ENCODE data around the gene MFSD12.
"Not testable (repeated sequence)": the region's sequence is repeated elsewhere in the genome, so short reads cannot be mapped to it uniquely, and the experiment has no call there.

The MFSD12 gene

DNA sequence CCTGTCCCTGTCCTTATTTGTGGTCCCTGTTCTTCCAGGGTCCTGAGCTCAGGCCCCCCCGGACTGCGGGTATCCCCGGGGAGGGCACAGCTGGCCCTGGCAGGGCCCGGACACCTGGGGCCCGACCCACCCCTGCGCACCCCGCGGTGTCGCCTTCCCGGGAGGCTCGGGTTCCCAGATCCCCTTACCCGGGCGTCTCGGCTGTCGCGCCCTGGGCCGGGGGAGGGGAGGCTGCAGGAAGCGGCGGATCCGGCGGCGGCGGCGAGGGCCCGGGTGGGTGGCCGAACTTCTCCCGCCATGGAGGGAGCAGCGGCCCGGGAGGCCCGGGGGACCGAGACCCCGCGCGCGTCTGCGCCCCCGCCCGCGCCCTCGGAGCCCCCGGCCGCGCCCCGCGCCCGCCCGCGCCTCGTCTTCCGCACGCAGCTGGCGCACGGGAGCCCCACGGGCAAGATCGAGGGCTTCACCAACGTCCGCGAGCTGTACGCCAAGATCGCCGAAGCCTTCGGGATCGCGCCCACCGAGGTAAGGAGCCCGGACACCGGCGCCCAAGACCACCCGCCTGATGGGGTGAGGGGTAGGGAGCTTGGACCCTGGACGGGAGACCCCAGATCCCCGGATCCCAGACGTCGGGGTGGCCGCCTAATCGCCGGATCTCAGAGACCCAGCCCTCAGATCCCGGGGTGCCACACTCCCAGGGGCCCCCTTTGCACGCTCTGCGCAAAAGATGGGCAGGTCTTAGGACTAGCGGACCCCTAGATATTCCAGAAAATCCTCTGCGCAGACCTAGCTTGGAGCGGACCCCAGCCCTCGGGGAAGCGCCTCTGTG is 28.1 kb upstream of the MFSD12 start, which contains the start of gene GIPC3:
Gene GIPC3, plus strand, starts transcription at position 178 of the 826 bp plus-strand sequence. Its CDS starts 120 bp downstream, at position 298.
- no peak for DNase-seq (ENCODE audit: low read depth, low spot score)
- no peak within 1 kb of the TSS for H3K27ac ChIP-seq

GRCh38 chr19:3584036-3584802 is 26.8 kb upstream of the MFSD12 start:
- DNase-seq (ENCODE audit: low read depth, low spot score); H3K27ac ChIP-seq: not testable (repeated sequence)

GRCh38 chr19:3581792-3582191 is 24.4 kb upstream of the MFSD12 start:
- DNase-seq (ENCODE audit: low read depth, low spot score); H3K27ac ChIP-seq: not testable (repeated sequence)

- DNase-seq (ENCODE audit: low read depth, low spot score): no peak
- H3K27ac ChIP-seq: no peak overlapping the region
Measured at GRCh38 chr19:3580156-3580934, 23.0 kb upstream of the MFSD12 start.

- DNase-seq (ENCODE audit: low read depth, low spot score): no peak
- H3K27ac ChIP-seq: no peak overlapping the region
Measured at GRCh38 chr19:3578390-3578789, 21.0 kb upstream of the MFSD12 start.

GRCh38 chr19:3577723-3578344 is 20.4 kb upstream of the MFSD12 start:
- H3K27ac ChIP-seq: no peak overlapping the region
- no peak for DNase-seq (ENCODE audit: low read depth, low spot score)

GRCh38 chr19:3576696-3577443 is 19.5 kb upstream of the MFSD12 start:
- H3K27ac ChIP-seq: no peak overlapping the region
- DNase-seq (ENCODE audit: low read depth, low spot score): no peak

DNA sequence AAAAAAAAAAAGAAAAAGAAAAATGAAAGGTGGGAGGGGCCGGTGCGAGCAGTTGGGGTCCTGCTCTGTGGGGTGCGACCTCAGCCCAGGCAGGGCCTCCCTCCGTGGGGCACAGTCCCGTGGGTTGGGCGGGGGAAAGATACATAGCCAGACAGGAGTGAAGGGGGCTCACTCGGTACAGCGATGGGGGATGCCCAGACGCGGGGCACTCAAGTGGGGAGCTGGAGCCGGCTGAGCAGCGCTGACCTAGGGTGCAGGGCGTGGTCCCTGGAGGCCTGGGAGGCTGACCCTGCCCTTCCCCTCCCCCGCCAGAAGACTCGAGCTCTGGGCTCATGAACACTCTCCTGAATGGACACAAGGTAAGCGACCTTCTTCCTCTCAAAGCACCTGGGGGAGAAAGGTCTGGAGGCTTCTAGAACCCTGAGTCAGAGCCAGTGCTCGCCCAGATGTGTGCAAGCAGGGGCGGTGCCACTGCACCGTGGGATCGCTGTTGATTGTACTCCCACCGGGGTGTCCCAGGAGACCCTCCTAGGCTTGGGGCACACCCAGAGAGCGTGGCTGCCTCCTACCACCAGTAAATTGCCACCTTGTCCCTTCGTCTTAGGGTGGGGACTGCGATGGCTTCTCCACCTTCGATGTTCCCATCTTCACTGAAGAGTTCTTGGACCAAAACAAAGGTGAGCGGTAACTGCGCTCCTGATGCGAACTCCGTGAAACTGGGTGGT is 18.7 kb upstream of the MFSD12 start:
- no peak overlapping the region for H3K27ac ChIP-seq
- no peak for DNase-seq (ENCODE audit: low read depth, low spot score)

DNA sequence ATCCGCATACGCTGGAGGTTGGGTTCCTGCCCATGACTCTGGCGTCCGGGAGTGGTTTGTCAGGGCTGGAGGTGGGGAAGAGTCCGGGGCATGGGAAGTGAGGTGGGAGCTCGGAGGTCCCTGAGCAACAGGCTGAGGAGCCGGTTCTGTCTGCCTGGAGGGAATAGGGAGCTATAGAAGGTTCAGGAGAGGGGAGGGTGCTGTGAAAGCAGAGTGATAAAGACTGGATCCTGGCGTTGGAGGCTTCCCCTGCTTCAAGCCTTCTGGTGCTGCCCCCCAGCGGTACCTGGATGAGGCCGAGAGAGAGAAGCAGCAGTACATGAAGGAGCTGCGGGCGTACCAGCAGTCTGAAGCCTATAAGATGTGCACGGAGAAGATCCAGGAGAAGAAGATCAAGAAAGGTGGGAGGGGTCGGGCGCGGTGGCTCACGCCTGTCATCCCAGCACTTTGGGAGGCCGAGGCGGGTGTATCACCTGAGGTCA is 17.9 kb upstream of the MFSD12 start:
- no peak overlapping the region for H3K27ac ChIP-seq
- DNase-seq (ENCODE audit: low read depth, low spot score): no peak

DNA sequence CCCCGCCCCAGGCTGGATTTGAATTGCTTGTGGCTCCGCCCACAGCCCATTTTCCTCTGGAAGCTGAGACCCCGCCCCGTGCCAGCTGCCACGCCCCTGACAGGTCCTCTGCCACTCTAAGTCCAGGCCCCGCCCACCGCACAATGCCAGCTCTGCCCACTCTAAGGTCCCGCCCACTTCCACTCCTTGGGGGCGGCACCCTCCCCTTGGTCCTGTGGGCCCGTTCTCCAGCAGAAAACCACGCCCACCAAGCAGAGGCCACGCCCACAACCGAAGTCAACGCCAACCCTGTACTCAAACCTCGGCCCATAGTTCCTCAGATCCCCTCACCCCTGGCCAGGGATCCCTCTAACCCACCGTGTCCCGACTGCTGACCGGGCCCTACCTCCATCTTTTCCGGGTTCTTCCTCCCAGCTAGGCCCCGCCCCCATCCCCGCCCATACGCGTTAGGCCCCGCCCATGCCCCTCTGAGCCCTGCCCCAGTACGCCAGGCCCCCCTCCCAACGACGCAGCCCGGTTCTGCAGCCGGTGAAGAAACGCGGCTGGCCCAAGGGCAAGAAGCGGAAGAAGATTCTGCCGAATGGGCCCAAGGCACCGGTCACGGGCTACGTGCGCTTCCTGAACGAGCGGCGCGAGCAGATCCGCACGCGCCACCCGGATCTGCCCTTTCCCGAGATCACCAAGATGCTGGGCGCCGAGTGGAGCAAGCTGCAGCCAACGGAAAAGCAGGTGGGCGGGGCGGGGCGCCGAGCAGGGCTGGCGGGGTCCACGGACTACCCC is 16.7 kb upstream of the MFSD12 start:
- peak; percentile 87 for DNase-seq (ENCODE audit: low read depth, low spot score)
- H3K27ac ChIP-seq: no peak overlapping the region

GRCh38 chr19:3573162-3573857 is 15.9 kb upstream of the MFSD12 start:
- H3K27ac ChIP-seq: peak overlapping the region; percentile 56
- no peak for DNase-seq (ENCODE audit: low read depth, low spot score)

DNA sequence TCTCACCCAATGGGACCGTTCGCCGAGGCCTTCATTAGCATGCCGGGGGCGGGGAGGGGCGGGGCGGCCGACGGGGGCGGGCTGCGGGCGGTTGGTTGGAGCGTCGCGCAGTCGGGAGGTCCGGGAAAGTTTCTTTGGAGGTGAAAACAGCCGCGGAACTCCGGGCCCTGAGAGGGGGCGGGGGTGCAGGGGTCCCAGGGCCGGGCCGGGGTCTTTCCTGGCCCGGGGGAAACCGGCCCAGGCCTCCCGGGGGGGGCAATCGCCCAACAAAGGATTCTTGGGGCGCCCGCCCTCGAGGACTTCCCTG is 15.4 kb upstream of the MFSD12 start, which contains the start of gene HMG20B:
Gene HMG20B, plus strand, starts transcription at position 90 of the 307 bp plus-strand sequence. CDS start 366 bp downstream, outside the sequence.
- peak within 1 kb of the TSS; percentile 56 for H3K27ac ChIP-seq
- DNase-seq (ENCODE audit: low read depth, low spot score): no peak

DNA sequence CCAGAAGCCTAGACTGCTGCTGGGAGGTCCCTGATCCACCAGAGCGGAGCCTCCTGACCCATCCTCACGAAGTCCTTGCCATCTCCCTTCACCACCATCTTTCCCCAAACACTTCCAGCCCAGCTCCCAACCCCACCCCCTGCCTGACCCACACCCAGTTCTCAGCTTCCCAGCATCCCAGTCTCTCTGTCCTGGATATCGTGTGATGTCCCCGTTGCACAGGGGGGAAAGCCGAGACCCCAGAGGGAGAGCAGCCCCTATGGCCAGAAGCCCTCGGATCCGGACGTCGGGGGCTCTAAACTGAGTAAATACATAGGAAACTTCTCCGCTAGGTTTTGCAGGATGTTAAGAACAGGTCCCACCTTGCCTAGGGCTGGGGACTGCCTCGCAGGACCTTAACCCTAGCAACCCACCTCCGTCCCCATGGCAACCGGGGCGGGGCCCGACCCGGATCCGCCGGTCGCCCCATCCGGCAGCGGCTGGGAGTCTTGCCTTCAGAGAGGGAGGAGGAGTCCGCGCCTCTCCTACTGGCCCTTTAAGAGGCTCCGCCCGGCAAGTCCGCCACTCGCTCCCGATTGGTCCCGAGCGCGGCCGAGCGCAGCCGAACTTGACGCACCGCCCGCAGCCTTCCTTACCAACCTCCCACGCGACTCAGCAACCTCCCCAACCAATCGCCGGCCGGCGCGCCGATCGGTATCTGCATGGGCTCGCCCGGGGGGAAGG is 14.9 kb upstream of the MFSD12 start:
- peak; percentile 98 for DNase-seq (ENCODE audit: low read depth, low spot score)
- H3K27ac ChIP-seq: peak overlapping the region; percentile 56

DNA sequence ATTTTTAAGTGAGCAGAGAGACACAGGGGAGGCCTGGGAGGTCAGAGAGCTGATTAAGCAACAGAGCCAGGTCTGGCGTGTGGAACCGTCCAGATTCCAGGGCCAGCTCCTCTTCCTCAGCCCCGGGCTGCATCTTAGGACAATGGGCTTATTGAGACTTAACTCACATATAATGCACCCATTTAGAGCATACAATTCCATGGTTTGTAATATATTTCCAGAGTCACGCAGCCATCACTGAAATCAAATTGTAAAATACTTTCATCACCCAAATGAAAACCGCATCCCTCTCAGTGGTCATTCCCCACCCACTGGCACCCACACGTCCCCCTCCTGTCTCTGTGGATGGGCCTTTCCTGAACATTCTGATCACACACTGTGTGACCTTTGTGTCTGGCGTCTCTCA is 13.2 kb upstream of the MFSD12 start:
- peak overlapping the region; percentile 18 for H3K27ac ChIP-seq
- no peak for DNase-seq (ENCODE audit: low read depth, low spot score)

DNA sequence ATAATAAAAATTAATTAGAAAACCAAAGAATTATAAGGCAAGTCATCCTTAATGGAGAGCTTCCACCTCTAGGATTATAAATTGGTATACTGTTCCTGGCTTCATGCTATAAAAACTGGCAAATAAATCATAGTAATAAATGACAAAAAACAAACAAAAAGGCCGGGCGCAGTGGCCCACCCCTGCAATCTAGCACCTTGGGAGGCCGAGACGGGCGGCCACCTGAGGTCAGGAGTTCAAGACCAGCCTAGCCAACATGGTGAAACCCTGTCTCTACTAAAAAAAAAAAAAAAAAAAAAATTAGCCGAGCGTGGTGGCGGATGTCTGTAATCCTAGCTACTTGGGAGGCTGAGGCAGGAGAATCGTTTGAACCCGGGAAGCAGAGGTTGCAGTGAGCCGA is 12.7 kb upstream of the MFSD12 start:
- DNase-seq (ENCODE audit: low read depth, low spot score); H3K27ac ChIP-seq: not testable (repeated sequence)

- no peak for DNase-seq (ENCODE audit: low read depth, low spot score)
- no peak overlapping the region for H3K27ac ChIP-seq
Measured at GRCh38 chr19:3565139-3565538, 7.8 kb upstream of the MFSD12 start.
